H9 (cell line): ENCODE results near the gene APC. TPM values are rescaled to one million over a fixed set of nuclear protein-coding genes. Genes with fewer than 3 reads are reported as not detected.

ENCODE experiments used
- DNase-seq: peaks from one replicate; pipeline ENCODE4 v3.0.0-alpha.2; 2017
- H2AFZ ChIP-seq: one replicate; pipeline ENCODE4 v1.6.1; 2013; ENCODE audit warnings: mild to moderate bottlenecking, low read length, control low read depth, moderate library complexity
- H2AK5ac ChIP-seq: 2 replicates; pipeline ENCODE4 v1.6.1; 2013; ENCODE audit warnings: low read length, control low read depth, mixed read lengths; ENCODE audit not compliant: insufficient read length
- H2BK120ac ChIP-seq: one replicate; pipeline ENCODE4 v1.6.1; 2013; ENCODE audit warnings: low read depth, mild to moderate bottlenecking, low read length, control low read depth, inconsistent platforms; ENCODE audit not compliant: poor library complexity, severe bottlenecking
- H2BK12ac ChIP-seq: 2 replicates; pipeline ENCODE4 v1.6.1; 2013; ENCODE audit warnings: low read length, control low read depth, mixed read lengths, low read depth; ENCODE audit not compliant: insufficient read length
- H2BK15ac ChIP-seq: 2 replicates; pipeline ENCODE4 v1.6.1; 2013; ENCODE audit warnings: low read depth, low read length, control low read depth
- H2BK20ac ChIP-seq: one replicate; pipeline ENCODE4 v1.6.1; 2013; ENCODE audit warnings: low read depth, mild to moderate bottlenecking, low read length, control low read depth, inconsistent platforms; ENCODE audit not compliant: poor library complexity, severe bottlenecking
- H2BK5ac ChIP-seq: 2 replicates; pipeline ENCODE4 v1.6.1; 2013; ENCODE audit warnings: low read length, control low read depth, mixed read lengths; ENCODE audit not compliant: insufficient read length
- H3K14ac ChIP-seq: 2 replicates; pipeline ENCODE4 v1.6.1; 2013; ENCODE audit warnings: low read length, control low read depth; ENCODE audit not compliant: insufficient read depth
- H3K18ac ChIP-seq: 2 replicates; pipeline ENCODE4 v1.6.1; 2013; ENCODE audit warnings: low read depth, mild to moderate bottlenecking, mixed read lengths, low read length, control low read depth; ENCODE audit not compliant: insufficient read length
- H3K23ac ChIP-seq: 2 replicates; pipeline ENCODE4 v1.6.1; 2013; ENCODE audit warnings: low read length, control low read depth, mixed read lengths, low read depth; ENCODE audit not compliant: insufficient read length
- H3K23me2 ChIP-seq: 2 replicates; pipeline ENCODE4 v1.6.1; 2013; ENCODE audit warnings: low read depth, mild to moderate bottlenecking, mixed read lengths, low read length, control low read depth; ENCODE audit not compliant: insufficient read length, poor library complexity, severe bottlenecking
- H3K27ac ChIP-seq: 2 replicates; pipeline ENCODE4 v1.5.1; 2013; ENCODE audit warnings: low read length, control low read depth, mixed read lengths, low read depth; ENCODE audit not compliant: insufficient read length
- H3K27me3 ChIP-seq: 2 replicates; pipeline ENCODE4 v1.6.1; 2013; ENCODE audit warnings: low read length, control low read depth, inconsistent platforms; ENCODE audit not compliant: insufficient read depth
- H3K4ac ChIP-seq: 2 replicates; pipeline ENCODE4 v1.6.1; 2013; ENCODE audit warnings: low read depth, mild to moderate bottlenecking, control low read depth, inconsistent platforms, low read length, moderate library complexity
- H3K4me1 ChIP-seq: 2 replicates; pipeline ENCODE4 v1.6.1; 2013; ENCODE audit warnings: low read length, control low read depth, inconsistent platforms; ENCODE audit not compliant: insufficient read depth
- H3K4me2 ChIP-seq: 2 replicates; pipeline ENCODE4 v1.6.1; 2013; ENCODE audit warnings: low read length, control low read depth, mixed read lengths; ENCODE audit not compliant: insufficient read length, insufficient read depth
- H3K56ac ChIP-seq: 2 replicates; pipeline ENCODE4 v1.6.1; 2013; ENCODE audit warnings: low read depth, mild to moderate bottlenecking, mixed read lengths, low read length, control low read depth; ENCODE audit not compliant: insufficient read length
- H3K79me1 ChIP-seq: 2 replicates; pipeline ENCODE4 v1.6.1; 2013; ENCODE audit warnings: low read depth, mild to moderate bottlenecking, moderate library complexity, low read length, control low read depth, inconsistent platforms; ENCODE audit not compliant: insufficient read depth, poor library complexity, severe bottlenecking
- H3K79me2 ChIP-seq: 2 replicates; pipeline ENCODE4 v1.6.1; 2013; ENCODE audit warnings: low read length, control low read depth, inconsistent platforms; ENCODE audit not compliant: insufficient read depth
- H3K9ac ChIP-seq: 2 replicates; pipeline ENCODE4 v1.6.1; 2013; ENCODE audit warnings: low read length, control low read depth, mixed read lengths; ENCODE audit not compliant: insufficient read length; ENCODE audit errors: extremely low read depth
- H3K9me3 ChIP-seq: one replicate; pipeline ENCODE4 v1.6.1; 2013; ENCODE audit warnings: low read depth, low read length, inconsistent platforms; ENCODE audit not compliant: control insufficient read depth
- H3T11ph ChIP-seq: one replicate; pipeline ENCODE4 v1.6.1; 2013; ENCODE audit warnings: mild to moderate bottlenecking, low read length, control low read depth, inconsistent platforms
- H4K20me1 ChIP-seq: one replicate; pipeline ENCODE4 v1.6.1; 2013; ENCODE audit not compliant: control insufficient read depth, insufficient read length, insufficient read depth
- H4K5ac ChIP-seq: 2 replicates; pipeline ENCODE4 v1.6.1; 2013; ENCODE audit warnings: low read depth, mild to moderate bottlenecking, mixed read lengths, low read length, control low read depth; ENCODE audit not compliant: insufficient read length
- H4K8ac ChIP-seq: replicated peaks from 2 replicates; pipeline ENCODE4 v1.6.1; 2013; ENCODE audit warnings: low read length, control low read depth, mixed read lengths, low read depth; ENCODE audit not compliant: insufficient read length
- H4K91ac ChIP-seq: 2 replicates; pipeline ENCODE4 v1.6.1; 2013; ENCODE audit warnings: low read depth, mild to moderate bottlenecking, moderate library complexity, mixed read lengths, low read length, control low read depth; ENCODE audit not compliant: insufficient read length
- H3K27ac Mint-ChIP-seq, 3 experiments: 2 replicates in 2 of 3; 3 replicates in 1 of 3; pipeline ENCODE4 v1.8.0; 2020 to 2021; ENCODE audit warnings: mixed read lengths in 3 of 3, mild to moderate bottlenecking in 1 of 3, moderate library complexity in 1 of 3
- H3K27me3 Mint-ChIP-seq: 2 replicates; pipeline ENCODE4 v1.8.0; 2021; ENCODE audit warnings: low read depth, mild to moderate bottlenecking, moderate library complexity, mixed read lengths
- H3K36me3 Mint-ChIP-seq, 3 experiments: 2 replicates in 2 of 3; 3 replicates in 1 of 3; pipeline ENCODE4 v1.8.0; 2020 to 2021; ENCODE audit warnings: low read depth in 3 of 3, mixed read lengths in 3 of 3; ENCODE audit not compliant: insufficient read depth in 1 of 3
- H3K4me1 Mint-ChIP-seq, 2 experiments: 2 replicates each; pipeline ENCODE4 v1.8.0; 2020; ENCODE audit warnings: mixed read lengths in 2 of 2
- H3K4me3 Mint-ChIP-seq, 2 experiments: 2 replicates in 1 of 2; 3 replicates in 1 of 2; pipeline ENCODE4 v1.8.0; 2020 to 2021; ENCODE audit warnings: mild to moderate bottlenecking in 2 of 2, mixed read lengths in 2 of 2, moderate library complexity in 1 of 2
- H3K9me3 Mint-ChIP-seq, 2 experiments: 2 replicates in 1 of 2; 3 replicates in 1 of 2; pipeline ENCODE4 v1.8.0; 2020; ENCODE audit warnings: mild to moderate bottlenecking in 2 of 2, mixed read lengths in 2 of 2, moderate library complexity in 1 of 2
- CTCF ChIP-seq: fragments of 200-600 bp; sonication (generic); conservative IDR thresholded peaks from 3 replicates; pipeline ENCODE4 v1.8.0; 2021; ENCODE audit warnings: antibody characterized with exemption, mild to moderate bottlenecking
- WGBS: extraction: QIAGEN DNeasy Blood & Tissue Kit; methylation state at CpG from one replicate; pipeline ENCODE4 v1.1.7; 2013; ENCODE audit warnings: missing lambda C conversion rate, low lambda C conversion rate, mixed read lengths; ENCODE audit not compliant: insufficient read length; ENCODE audit errors: extremely low coverage; 5-methylcytosine and 5-hydroxymethylcytosine counted together
- total RNA-seq: library from RNA; stranded (reverse); gene quantifications from 2 replicates; pipeline ENCODE4 v1.2.1, GENCODE V29; 2021

The APC gene
- total RNA-seq, 1 experiment from 2014 or later, result 29.3 TPM

GRCh38 chr5:112762113-112762810, 24.6 kb downstream of the APC start:
- Histone ChIP-seq H3K14ac (no peak overlapping the region), H3K27ac (no peak overlapping the region), H3K79me1 (no peaks in the 10 kb centered on the region), H4K20me1 (no peaks in the 10 kb centered on the region), H3K4me2 (no peak overlapping the region), H3T11ph (no peak overlapping the region), H3K9ac (no peak overlapping the region), H3K18ac (no peak overlapping the region), H4K5ac (no peak overlapping the region), H2BK5ac (no peak overlapping the region), H3K56ac (no peak overlapping the region), H2AK5ac (no peak overlapping the region), H3K27me3 (no peaks in the 10 kb centered on the region), H3K4ac (no peak overlapping the region), H2BK20ac (no peak overlapping the region), H2BK15ac (no peak overlapping the region), H3K9me3 (no peaks in the 10 kb centered on the region), H2AFZ (no peak overlapping the region), H3K79me2 (no peaks in the 10 kb centered on the region), H4K8ac (no peak overlapping the region), H3K4me1 (no peaks in the 10 kb centered on the region), H3K23me2 (no peaks in the 10 kb centered on the region), H4K91ac (no peak overlapping the region), H2BK12ac (no peak overlapping the region), H2BK120ac (no peak overlapping the region), H3K23ac (no peak overlapping the region)
- no peaks in the 10 kb centered on the region for H3K27me3 Mint-ChIP-seq
- H3K9me3 Mint-ChIP-seq, result no peaks in the 10 kb centered on the region
- no peak for DNase-seq
- no peak for TF ChIP-seq CTCF
- no peaks in the 10 kb centered on the region for H3K4me1 Mint-ChIP-seq
- no CpG with 5 or more reads among the region's 1 CpG for WGBS
- H3K36me3 Mint-ChIP-seq, result peaks cover 4 to 22% (median 8%) of the 10 kb centered on the region in 3 experiments; a peak in 6 of 7 replicates
- H3K4me3 Mint-ChIP-seq, result no peak overlapping the region
- no peak overlapping the region for H3K27ac Mint-ChIP-seq
